T-helper 17 cell (primary cell): ENCODE measurements around the gene STAC3. TPM values are rescaled to one million over a fixed set of nuclear protein-coding genes. Genes with fewer than 3 reads are reported as not detected.
A peak's percentile ranks its signal among the peaks of the same experiment; 100 is the strongest.

Source experiments
- ATAC-seq: fragments of 150-1000 bp; cut with Tn5 transposase; 2 replicates; pipeline ENCODE4 v1.10.0; 2021; ENCODE audit warnings: mild to moderate bottlenecking, moderate library complexity
- DNase-seq, 3 donors: peaks; one replicate each; pipeline versions ENCODE4 v3.0.0 to v3.0.0-alpha.2; 2020 to 2021
- H3K9me3 ChIP-seq: one replicate; pipeline ENCODE4 v1.7.0; 2013; ENCODE audit warnings: low read length, mild to moderate bottlenecking; ENCODE audit not compliant: control insufficient read depth, poor library complexity, severe bottlenecking
- H3K27ac Mint-ChIP-seq: one replicate; pipeline ENCODE4 v1.8.0; 2022; ENCODE audit warnings: mild to moderate bottlenecking, moderate library complexity, mixed read lengths
- H3K27me3 Mint-ChIP-seq: one replicate; pipeline ENCODE4 v1.8.0; 2022; ENCODE audit warnings: mixed read lengths
- H3K36me3 Mint-ChIP-seq: one replicate; pipeline ENCODE4 v1.8.0; 2022; ENCODE audit warnings: low read depth, mixed read lengths
- H3K4me1 Mint-ChIP-seq: one replicate; pipeline ENCODE4 v1.8.0; 2022; ENCODE audit warnings: mild to moderate bottlenecking, mixed read lengths
- H3K4me3 Mint-ChIP-seq: one replicate; pipeline ENCODE4 v1.8.0; 2022; ENCODE audit warnings: mild to moderate bottlenecking, moderate library complexity, mixed read lengths
- total RNA-seq, 4 donors: library from RNA in 2 of 4; stranded (reverse) in 2 of 4; gene quantifications; one replicate each; pipeline ENCODE4 v1.2.3 and lab custom pipeline; 2022 to 2026

The STAC3 gene
- total RNA-seq, 2 donors from 2014 or later, result 1.6 to 1.9 TPM

- Mint-ChIP-seq H3K27me3 (peaks cover 57% of the 10 kb centered on the region), H3K4me1 (peaks cover 48% of the 10 kb centered on the region), H3K36me3 (no peaks in the 10 kb centered on the region), H3K27ac (no peak overlapping the region), H3K4me3 (peak overlapping the region; percentile 89)
- ATAC-seq (peak; percentile 39), DNase-seq (peak; percentile 68 to 78 (median 71))
- H3K9me3 ChIP-seq, result no peaks in the 10 kb centered on the region
These were observed 7.3 kb downstream of the STAC3 start for GRCh38 chr12:57243521-57244311.

GRCh38 chr12:57242691-57243454 is 8.1 kb downstream of the STAC3 start:
- Mint-ChIP-seq H3K4me1 (peaks cover 52% of the 10 kb centered on the region), H3K27ac (peak overlapping the region; percentile 39), H3K4me3 (peak overlapping the region; percentile 89), H3K27me3 (peaks cover 63% of the 10 kb centered on the region), H3K36me3 (no peaks in the 10 kb centered on the region)
- no peaks in the 10 kb centered on the region for H3K9me3 ChIP-seq
- ATAC-seq (peak; percentile 4), DNase-seq (peak; percentile 49 to 67 (median 56))

GRCh38 chr12:57242329-57242690 is 8.7 kb downstream of the STAC3 start:
- DNase-seq, result no peak
- Mint-ChIP-seq H3K4me1 (peaks cover 57% of the 10 kb centered on the region), H3K27me3 (peaks cover 69% of the 10 kb centered on the region), H3K27ac (peak overlapping the region; percentile 39), H3K36me3 (peaks cover 2% of the 10 kb centered on the region), H3K4me3 (peak overlapping the region; percentile 89)
- ATAC-seq, result no peak
- H3K9me3 ChIP-seq, result no peaks in the 10 kb centered on the region

- Mint-ChIP-seq H3K36me3 (peaks cover 2% of the 10 kb centered on the region), H3K4me1 (peaks cover 64% of the 10 kb centered on the region), H3K4me3 (peak overlapping the region; percentile 89), H3K27me3 (peaks cover 74% of the 10 kb centered on the region), H3K27ac (no peak overlapping the region)
- DNase-seq (no peak), ATAC-seq (no peak)
- no peaks in the 10 kb centered on the region for H3K9me3 ChIP-seq
These were observed 9.3 kb downstream of the STAC3 start for GRCh38 chr12:57241402-57242310.

- H3K27me3 Mint-ChIP-seq, result peaks cover 80% of the 10 kb centered on the region
These were observed 10.0 kb downstream of the STAC3 start for GRCh38 chr12:57240926-57241401.

GRCh38 chr12:57240066-57240921 is 10.7 kb downstream of the STAC3 start:
- Mint-ChIP-seq H3K36me3 (peaks cover 2% of the 10 kb centered on the region), H3K4me3 (peak overlapping the region; percentile 98), H3K4me1 (peaks cover 66% of the 10 kb centered on the region), H3K27me3 (peaks cover 82% of the 10 kb centered on the region), H3K27ac (peak overlapping the region; percentile 87)
- H3K9me3 ChIP-seq, result no peaks in the 10 kb centered on the region
- ATAC-seq (peak; percentile 70), DNase-seq (peak; percentile 54 to 61 (median 55))

More at GRCh38 chr12:57240926-57241401, 10.0 kb downstream of the STAC3 start:
- Mint-ChIP-seq H3K36me3 (peaks cover 2% of the 10 kb centered on the region), H3K4me1 (peaks cover 66% of the 10 kb centered on the region), H3K27ac (peak overlapping the region; percentile 87), H3K4me3 (peak overlapping the region; percentile 98)
- DNase-seq (no peak), ATAC-seq (no peak)
- no peaks in the 10 kb centered on the region for H3K9me3 ChIP-seq

GRCh38 chr12:57239587-57240065 is 11.4 kb downstream of the STAC3 start:
- H3K27ac Mint-ChIP-seq, result peak overlapping the region; percentile 87
- H3K9me3 ChIP-seq, result no peaks in the 10 kb centered on the region
- peak; percentile 0 for ATAC-seq
- peak overlapping the region; percentile 98 for H3K4me3 Mint-ChIP-seq
- peaks cover 68% of the 10 kb centered on the region for H3K4me1 Mint-ChIP-seq
- H3K27me3 Mint-ChIP-seq, result peaks cover 81% of the 10 kb centered on the region
- peaks cover 3% of the 10 kb centered on the region for H3K36me3 Mint-ChIP-seq
- no peak for DNase-seq

GRCh38 chr12:57238854-57239554 is 12.0 kb downstream of the STAC3 start:
- peak; percentile 77 for ATAC-seq
- DNase-seq, result peak; percentile 79 to 87 (median 84)
- H3K36me3 Mint-ChIP-seq, result peaks cover 8% of the 10 kb centered on the region
- no peaks in the 10 kb centered on the region for H3K9me3 ChIP-seq
- peak overlapping the region; percentile 98 for H3K4me3 Mint-ChIP-seq
- H3K4me1 Mint-ChIP-seq, result peaks cover 68% of the 10 kb centered on the region
- H3K27ac Mint-ChIP-seq, result peak overlapping the region; percentile 87
- peaks cover 79% of the 10 kb centered on the region for H3K27me3 Mint-ChIP-seq

- H3K9me3 ChIP-seq, result no peaks in the 10 kb centered on the region
- peaks cover 9% of the 10 kb centered on the region for H3K36me3 Mint-ChIP-seq
- peaks cover 73% of the 10 kb centered on the region for H3K27me3 Mint-ChIP-seq
- ATAC-seq (no peak), DNase-seq (peak in 1 of 3 donors; percentile 38)
- peaks cover 61% of the 10 kb centered on the region for H3K4me1 Mint-ChIP-seq
- peak overlapping the region; percentile 98 for H3K4me3 Mint-ChIP-seq
- H3K27ac Mint-ChIP-seq, result peak overlapping the region; percentile 87
These were observed 12.8 kb downstream of the STAC3 start for GRCh38 chr12:57237932-57238853.

- Mint-ChIP-seq H3K36me3 (peaks cover 11% of the 10 kb centered on the region), H3K27ac (no peak overlapping the region), H3K4me3 (peak overlapping the region; percentile 98), H3K27me3 (peaks cover 68% of the 10 kb centered on the region), H3K4me1 (peaks cover 57% of the 10 kb centered on the region)
- no peak for DNase-seq
- H3K9me3 ChIP-seq, result no peaks in the 10 kb centered on the region
- no peak for ATAC-seq
These were observed 13.4 kb downstream of the STAC3 start for GRCh38 chr12:57237596-57237931.
